ENCODE data around the gene EFEMP2.

- no peak for TF ChIP-seq CTCF (IDR thresholded peaks at IDR 0.05)
- no peak for TF ChIP-seq ZFX (IDR thresholded peaks at IDR 0.05; ENCODE audit: borderline replicate concordance)
Observed at GRCh38 chr11:65870706-65871681, 1.6 kb downstream of the EFEMP2 start.

All from 22Rv1 (cell line).